WERI-Rb-1 (cell line): ENCODE measurements around the gene PRRG1.

Experiments used
- DNase-seq: peaks from one replicate; pipeline ENCODE4 v3.0.0-alpha.2; 2020
- H3K27ac ChIP-seq: fragments of 250-450 bp; sonication (Bioruptor Pico); 2 replicates; pipeline ENCODE4 v1.5.1; 2020; ENCODE audit warnings: mild to moderate bottlenecking, moderate library complexity
- H3K27me3 ChIP-seq: fragments of 250-450 bp; sonication (Bioruptor Pico); 2 replicates; pipeline ENCODE4 v1.5.1; 2021; ENCODE audit warnings: mild to moderate bottlenecking, low read depth, moderate library complexity; ENCODE audit not compliant: insufficient read depth, severe bottlenecking
- H3K36me3 ChIP-seq: fragments of 250-450 bp; sonication (Bioruptor Pico); 2 replicates; pipeline ENCODE4 v1.5.1; 2020; ENCODE audit warnings: mild to moderate bottlenecking, moderate library complexity
- H3K4me3 ChIP-seq: 2 replicates; pipeline ENCODE4 v1.5.1; 2011; ENCODE audit warnings: low read depth, mild to moderate bottlenecking, control low read depth, low read length
- H3K9me3 ChIP-seq: fragments of 250-450 bp; sonication (Bioruptor Pico); 2 replicates; pipeline ENCODE4 v1.5.1; 2021; ENCODE audit warnings: mild to moderate bottlenecking, moderate library complexity; ENCODE audit not compliant: severe bottlenecking
- TF ChIP-seq, protein P1 (sequence below): IDR thresholded peaks from 2 replicates; pipeline ENCODE4 v1.5.1; 2011; ENCODE audit warnings: low read depth, mild to moderate bottlenecking, control low read depth, inconsistent platforms, low read length

The PRRG1 gene

DNA sequence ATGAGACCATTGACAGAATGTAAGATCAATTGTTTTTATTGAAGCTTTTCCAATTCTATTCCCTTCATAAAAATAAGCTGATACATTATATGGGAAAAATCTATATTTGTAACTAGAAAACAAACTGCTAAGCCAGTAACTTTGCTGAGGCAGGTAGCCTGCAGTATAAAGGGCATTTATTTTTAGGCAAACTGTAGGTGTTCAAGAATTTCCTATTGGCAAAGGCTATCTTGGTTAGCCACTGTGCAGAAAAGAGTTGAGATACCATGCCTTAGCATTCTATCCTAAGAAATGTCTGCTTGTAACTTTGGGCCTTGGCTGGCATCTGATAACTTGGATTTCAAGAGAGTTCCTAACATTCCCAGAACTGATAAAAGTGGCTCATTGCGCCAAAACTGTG is 18.5 kb upstream of the PRRG1 start:
- TF ChIP-seq, protein P1, sequence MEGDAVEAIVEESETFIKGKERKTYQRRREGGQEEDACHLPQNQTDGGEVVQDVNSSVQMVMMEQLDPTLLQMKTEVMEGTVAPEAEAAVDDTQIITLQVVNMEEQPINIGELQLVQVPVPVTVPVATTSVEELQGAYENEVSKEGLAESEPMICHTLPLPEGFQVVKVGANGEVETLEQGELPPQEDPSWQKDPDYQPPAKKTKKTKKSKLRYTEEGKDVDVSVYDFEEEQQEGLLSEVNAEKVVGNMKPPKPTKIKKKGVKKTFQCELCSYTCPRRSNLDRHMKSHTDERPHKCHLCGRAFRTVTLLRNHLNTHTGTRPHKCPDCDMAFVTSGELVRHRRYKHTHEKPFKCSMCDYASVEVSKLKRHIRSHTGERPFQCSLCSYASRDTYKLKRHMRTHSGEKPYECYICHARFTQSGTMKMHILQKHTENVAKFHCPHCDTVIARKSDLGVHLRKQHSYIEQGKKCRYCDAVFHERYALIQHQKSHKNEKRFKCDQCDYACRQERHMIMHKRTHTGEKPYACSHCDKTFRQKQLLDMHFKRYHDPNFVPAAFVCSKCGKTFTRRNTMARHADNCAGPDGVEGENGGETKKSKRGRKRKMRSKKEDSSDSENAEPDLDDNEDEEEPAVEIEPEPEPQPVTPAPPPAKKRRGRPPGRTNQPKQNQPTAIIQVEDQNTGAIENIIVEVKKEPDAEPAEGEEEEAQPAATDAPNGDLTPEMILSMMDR = no peak
- Histone ChIP-seq H3K9me3 (no peaks in the 10 kb centered on the region), H3K36me3 (no peaks in the 10 kb centered on the region)

DNA sequence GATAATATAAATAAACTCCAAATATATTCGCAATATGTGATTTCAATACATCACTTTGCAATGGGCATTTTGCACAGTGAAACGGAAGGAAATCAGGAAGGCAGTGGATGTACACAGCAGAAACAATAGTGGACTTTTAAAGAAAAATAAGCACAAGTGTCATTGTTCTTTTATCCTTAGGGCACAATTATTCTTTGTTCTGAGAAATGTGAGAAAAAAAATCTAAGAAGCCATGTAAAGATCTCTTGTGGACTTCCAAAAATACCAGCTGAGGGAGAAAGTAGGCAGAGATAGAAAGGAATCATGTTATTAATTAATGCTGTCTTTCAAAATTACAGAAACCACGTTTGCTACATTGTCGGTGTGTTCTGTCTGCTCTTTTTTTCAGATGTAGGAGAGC is 17.6 kb upstream of the PRRG1 start:
- H3K36me3 ChIP-seq = no peaks in the 10 kb centered on the region
- TF ChIP-seq, protein P1 = no peak
- H3K9me3 ChIP-seq = no peaks in the 10 kb centered on the region
- H3K27me3 ChIP-seq = no peaks in the 10 kb centered on the region
- no peak overlapping the region for H3K4me3 ChIP-seq
- no peak for DNase-seq
- H3K27ac ChIP-seq = no peak overlapping the region

More for the DNA sequence above, 18.5 kb upstream of the PRRG1 start:
- no peak for DNase-seq
- Histone ChIP-seq H3K4me3 (no peak overlapping the region), H3K27me3 (no peaks in the 10 kb centered on the region), H3K27ac (no peak overlapping the region)

DNA sequence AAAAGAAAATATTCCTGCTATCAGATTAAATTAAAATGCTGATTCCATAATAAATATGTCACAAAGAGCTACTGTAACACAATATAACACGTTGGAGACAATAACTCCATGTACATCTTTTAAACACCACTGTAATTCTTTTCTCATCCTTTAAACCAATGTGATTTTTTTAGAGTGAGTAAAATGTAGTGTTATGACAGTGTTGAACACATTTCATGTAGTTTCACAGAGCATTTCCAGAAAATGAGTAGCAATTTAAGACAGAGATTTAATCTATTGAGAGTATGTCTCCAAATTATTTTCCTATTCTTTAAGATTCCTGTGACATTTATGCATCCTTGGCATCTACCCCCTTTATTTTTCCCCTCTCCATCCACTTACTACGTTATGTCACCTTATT is 17.1 kb upstream of the PRRG1 start:
- TF ChIP-seq, protein P1 = no peak
- H3K4me3 ChIP-seq = no peak overlapping the region
- H3K27me3 ChIP-seq = no peaks in the 10 kb centered on the region
- H3K36me3 ChIP-seq = no peaks in the 10 kb centered on the region
- H3K9me3 ChIP-seq = no peaks in the 10 kb centered on the region
- DNase-seq = no peak
- H3K27ac ChIP-seq = no peak overlapping the region

DNA sequence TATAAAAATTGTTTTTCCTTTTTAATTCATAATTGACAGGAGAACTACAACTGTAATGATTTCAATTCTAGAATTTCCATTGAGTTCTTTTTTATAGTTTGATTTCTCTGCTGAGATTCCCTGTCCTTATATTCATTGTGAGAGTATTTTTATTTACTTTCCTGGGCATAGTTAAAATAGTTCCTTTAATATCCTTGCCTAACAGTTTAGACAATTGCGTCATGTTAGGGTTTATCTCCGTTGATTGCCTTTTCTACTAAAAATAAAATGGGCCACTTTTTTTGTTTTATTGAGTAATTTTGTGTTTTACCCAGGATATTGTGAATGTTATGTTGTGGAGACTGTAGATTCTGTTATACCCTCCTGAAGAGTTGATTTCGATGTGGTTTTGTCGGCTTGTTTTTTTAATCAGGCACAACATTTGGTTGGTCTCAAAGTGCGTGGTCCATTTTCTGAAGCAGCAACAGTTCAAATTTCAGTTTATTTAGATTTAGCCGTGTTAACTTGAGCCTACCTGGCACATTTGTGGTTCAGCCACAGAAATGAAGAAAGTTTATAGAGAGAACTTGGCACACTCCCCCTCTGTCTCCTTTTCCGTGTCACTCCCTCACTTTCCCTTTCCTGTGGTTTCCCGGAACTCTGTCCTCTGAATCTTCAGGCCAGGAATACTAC is 16.0 kb upstream of the PRRG1 start:
- Histone ChIP-seq H3K9me3 (no peaks in the 10 kb centered on the region), H3K36me3 (no peaks in the 10 kb centered on the region), H3K27ac (no peak overlapping the region), H3K27me3 (no peaks in the 10 kb centered on the region), H3K4me3 (no peak overlapping the region)
- TF ChIP-seq, protein P1 = no peak
- DNase-seq = no peak

DNA sequence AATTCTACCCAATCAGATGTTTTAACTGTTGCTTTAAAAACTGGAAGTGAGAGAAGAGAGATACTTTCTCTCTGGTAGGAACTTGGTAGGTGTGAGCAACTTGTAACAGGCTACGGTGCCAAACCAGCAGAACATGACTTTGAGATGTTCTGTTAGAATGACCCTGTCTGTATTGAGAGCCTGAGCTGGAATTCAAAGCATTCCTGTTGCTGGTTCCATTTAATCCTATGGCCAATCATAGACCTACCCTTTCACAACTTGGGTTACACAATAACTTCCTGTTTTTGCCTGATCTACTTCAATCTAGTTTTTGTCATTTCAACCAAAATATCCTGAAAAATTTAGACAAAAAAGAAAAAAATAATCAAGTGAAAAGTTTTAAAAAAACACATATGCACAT is 1.7 kb upstream of the PRRG1 start:
- no peaks in the 10 kb centered on the region for H3K36me3 ChIP-seq
- no peak overlapping the region for H3K27ac ChIP-seq
- TF ChIP-seq, protein P1 = no peak
- no peak overlapping the region for H3K4me3 ChIP-seq
- DNase-seq = no peak
- H3K9me3 ChIP-seq = no peaks in the 10 kb centered on the region
- H3K27me3 ChIP-seq = peaks cover 7% of the 10 kb centered on the region
